A549 treated with Hydrocortisone at 1 μM for 4 hours (cell line): ENCODE results near the gene EPS8L3. TPM values are rescaled to one million over a fixed set of nuclear protein-coding genes. Genes with fewer than 3 reads are reported as not detected.

ENCODE experiments used
- total RNA-seq: library from RNA; stranded (reverse); fragments of 200-300 nt; extraction: Qiagen RNA extraction; gene quantifications from 5 replicates; pipeline ENCODE4 v1.2.3, GENCODE V29; 2022

EPS8L3 gene
- total RNA-seq: 0.67 to 1.7 TPM (median 0.97 TPM) in 5 replicates

GRCh38 chr1:109763646-109764415 is at the start of gene EPS8L3:
EPS8L3 (minus strand) TSS chr1:109763923; CDS start chr1:109761749, 2,174 bp downstream.

GRCh38 chr1:109740615-109741373 is 22.9 kb downstream of the EPS8L3 start, which contains the start of gene GSTM3:
GSTM3 (minus strand) TSS chr1:109741038; CDS start chr1:109740287, 751 bp downstream.

GRCh38 chr1:109711593-109712320 is 52.0 kb downstream of the EPS8L3 start, which contains the start of gene GSTM5:
GSTM5 (plus strand) TSS chr1:109712251; CDS start chr1:109712313, 62 bp downstream.

Other genes starting within 250 kb of the EPS8L3 start
- not detected in 5 replicates for gene GPR61, start 224.1 kb downstream of the EPS8L3 start, total RNA-seq
- gene GNAI3, start 215.3 kb downstream of the EPS8L3 start, total RNA-seq: 4.4 to 6.0 TPM (median 5.2 TPM) in 5 replicates
- gene GNAT2, start 144.3 kb downstream of the EPS8L3 start, total RNA-seq: 0.09 to 0.10 TPM (median 0.10 TPM) in 3 of 5 replicates, not detected in the others
- 18.7 to 24.9 TPM (median 21.9 TPM) in 5 replicates for gene AMPD2, start 144.1 kb downstream of the EPS8L3 start, total RNA-seq
- gene GSTM4, start 107.8 kb downstream of the EPS8L3 start, total RNA-seq: 8.8 to 9.9 TPM (median 8.9 TPM) in 5 replicates
- gene GSTM2, start 95.9 kb downstream of the EPS8L3 start, total RNA-seq: 3.2 to 4.1 TPM (median 3.5 TPM) in 5 replicates
- not detected in 5 replicates for gene GSTM1, start 76.1 kb downstream of the EPS8L3 start, total RNA-seq
- gene GSTM5, start 51.7 kb downstream of the EPS8L3 start, total RNA-seq: not detected in 5 replicates
- 22.0 to 26.7 TPM (median 24.5 TPM) in 5 replicates for gene GSTM3, start 22.9 kb downstream of the EPS8L3 start, total RNA-seq
- 16.7 to 17.9 TPM (median 17.0 TPM) in 5 replicates for gene CSF1, start 146.9 kb upstream of the EPS8L3 start, total RNA-seq
- gene AHCYL1, start 220.8 kb upstream of the EPS8L3 start, total RNA-seq: 43.6 to 52.5 TPM (median 51.6 TPM) in 5 replicates